Thyroid gland (tissue), 4 donors: Measurements from ENCODE around the gene DDX25. TPM values are rescaled to one million over a fixed set of nuclear protein-coding genes. Genes with fewer than 3 reads are reported as not detected.

ENCODE experiments used
- DNase-seq, 2 donors: peaks; one replicate each; pipeline ENCODE4 v3.0.0-alpha.2; 2019
- H3K27ac ChIP-seq, 3 donors: fragments of 200-600 bp; sonication (generic); 1 replicate in 2 of 3; 2 replicates in 1 of 3; pipeline ENCODE4 v1.5.1; 2016 to 2019; ENCODE audit warnings: mild to moderate bottlenecking in 1 of 3, moderate library complexity in 1 of 3
- H3K27me3 ChIP-seq: fragments of 200-600 bp; sonication (generic); one replicate; pipeline ENCODE4 v1.5.1; 2019
- H3K36me3 ChIP-seq, 2 donors: fragments of 200-600 bp; sonication (generic); one replicate each; pipeline ENCODE4 v1.5.1; 2016 to 2019
- H3K4me1 ChIP-seq, 2 donors: fragments of 200-600 bp; sonication (generic); one replicate each; pipeline ENCODE4 v1.5.1; 2017 to 2019
- H3K4me3 ChIP-seq, 3 donors: fragments of 200-600 bp; sonication (generic); replicated peaks in 1 of 3; 1 replicate in 2 of 3; 2 replicates in 1 of 3; pipeline ENCODE4 v1.5.1; 2016; ENCODE audit warnings: mild to moderate bottlenecking in 1 of 3
- H3K9me3 ChIP-seq: fragments of 200-600 bp; sonication (generic); one replicate; pipeline ENCODE4 v1.5.1; 2017
- CTCF ChIP-seq, 6 experiments: fragments of 200-600 bp in 3 of 6; fragments of 450-650 bp in 3 of 6; sonication (generic) in 3 of 6; IDR thresholded peaks; one replicate each; pipeline ENCODE4 v1.5.1; 2016 to 2019; ENCODE audit warnings: antibody characterized with exemption in 6 of 6, mild to moderate bottlenecking in 2 of 6, inconsistent platforms in 1 of 6, moderate library complexity in 1 of 6
- POLR2A ChIP-seq, 2 donors: fragments of 450-650 bp; IDR thresholded peaks; one replicate each; pipeline ENCODE4 v1.6.1; 2017; ENCODE audit warnings: antibody characterized with exemption in 2 of 2, mild to moderate bottlenecking in 2 of 2, moderate library complexity in 1 of 2
- WGBS, 2 donors: methylation state at CpG; one replicate each; pipeline ENCODE4 v1.1.5; 2017; 5-methylcytosine and 5-hydroxymethylcytosine counted together
- intact Hi-C: fragments of 100-400 bp; cut with DNase I; formaldehyde crosslinking; loops from one replicate; pipeline ENCODE4 v1.15.1; 2023
- total RNA-seq, 4 donors: library from RNA; depleted of rRNA; stranded (reverse); fragments of >200 nt; gene quantifications; one replicate each; pipeline ENCODE4 v1.2.3, GENCODE V29; 2016

DDX25 gene
- total RNA-seq, 4 donors from 2014 or later = 1.6 to 3.8 (median 1.9) TPM

DNA sequence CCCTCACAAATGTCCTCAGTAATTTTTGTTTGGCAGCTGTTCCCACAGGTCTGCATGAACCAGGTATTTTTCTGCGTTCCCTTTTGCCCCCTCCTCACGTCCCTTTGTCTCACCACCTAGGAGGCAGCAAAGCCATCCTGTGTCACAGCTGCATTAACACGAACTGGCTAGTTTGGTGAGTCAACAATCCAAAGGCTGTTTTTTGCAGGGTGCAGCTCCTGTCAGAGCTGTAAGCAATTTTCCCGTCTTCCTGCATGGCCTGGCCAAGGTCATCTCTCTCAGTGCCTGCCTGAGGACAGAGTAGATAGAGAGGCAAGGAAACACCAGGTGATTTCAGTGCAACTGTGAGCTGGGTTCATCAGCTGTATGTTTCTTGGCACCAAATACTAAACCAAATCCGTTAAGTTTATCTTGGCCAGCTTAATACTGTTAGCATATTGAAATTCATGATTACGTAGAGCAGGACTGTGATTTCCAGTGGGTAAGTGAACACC is 21.0 kb downstream of the DDX25 start:
- H3K9me3 ChIP-seq = no peaks in the 10 kb centered on the region
- no peak overlapping the region for H3K27ac ChIP-seq
- intact Hi-C loops = no loop called here
- WGBS, 2 donors = 79 to 81% methylated on average over 6 of the region's 6 CpGs
- TF ChIP-seq POLR2A (IDR thresholded peaks at IDR 0.05) = no peak
- no peak for TF ChIP-seq CTCF (IDR thresholded peaks at IDR 0.05)
- H3K4me1 ChIP-seq = no peaks in the 10 kb centered on the region
- no peaks in the 10 kb centered on the region for H3K36me3 ChIP-seq
- H3K27me3 ChIP-seq = no peaks in the 10 kb centered on the region
- no peak for DNase-seq
- H3K4me3 ChIP-seq = no peak overlapping the region

DNA sequence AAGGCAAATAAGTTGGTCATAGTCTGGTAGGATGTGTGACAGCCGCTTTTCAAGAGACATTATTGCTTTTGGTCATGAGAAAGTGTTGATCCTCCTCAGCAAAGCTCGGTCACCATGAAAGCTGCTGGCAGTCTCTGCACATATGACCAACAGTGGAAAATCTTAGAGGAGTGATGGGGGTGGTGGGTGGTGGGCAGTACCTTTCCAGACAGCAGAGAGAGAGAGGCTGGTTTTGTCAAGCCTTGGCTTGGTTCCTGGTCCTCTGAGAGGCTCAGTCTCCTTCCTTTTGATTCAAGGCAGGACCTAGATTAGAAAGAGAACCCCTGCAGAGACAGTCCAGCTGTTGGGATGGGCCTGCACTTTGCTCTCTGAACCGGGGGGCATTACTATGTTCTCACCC is 21.5 kb downstream of the DDX25 start:
- Histone ChIP-seq H3K4me1 (peaks cover 0 to under 1% of the 10 kb centered on the region in 2 donors), H3K4me3 (no peak overlapping the region), H3K36me3 (no peaks in the 10 kb centered on the region), H3K9me3 (no peaks in the 10 kb centered on the region), H3K27ac (no peak overlapping the region), H3K27me3 (no peaks in the 10 kb centered on the region)
- no peak for DNase-seq
- intact Hi-C loops = no loop called here
- WGBS, 2 donors = 76 to 81% methylated on average over 3 of the region's 3 CpGs
- TF ChIP-seq POLR2A (IDR thresholded peaks at IDR 0.05) (no peak), CTCF (IDR thresholded peaks at IDR 0.05) (no peak)

- Histone ChIP-seq H3K27me3 (no peaks in the 10 kb centered on the region), H3K4me3 (no peak overlapping the region), H3K36me3 (no peaks in the 10 kb centered on the region), H3K27ac (no peak overlapping the region), H3K4me1 (peaks cover 0 to 8% of the 10 kb centered on the region in 2 donors), H3K9me3 (no peaks in the 10 kb centered on the region)
- no peak for DNase-seq
- intact Hi-C loops = no loop called here
- TF ChIP-seq CTCF (IDR thresholded peaks at IDR 0.05) (no peak), POLR2A (IDR thresholded peaks at IDR 0.05) (no peak)
- 95% methylated on average over 12 of the region's 12 CpGs for WGBS, 2 donors
Observed at GRCh38 chr11:125926682-125927081, 22.4 kb downstream of the DDX25 start.

DNA sequence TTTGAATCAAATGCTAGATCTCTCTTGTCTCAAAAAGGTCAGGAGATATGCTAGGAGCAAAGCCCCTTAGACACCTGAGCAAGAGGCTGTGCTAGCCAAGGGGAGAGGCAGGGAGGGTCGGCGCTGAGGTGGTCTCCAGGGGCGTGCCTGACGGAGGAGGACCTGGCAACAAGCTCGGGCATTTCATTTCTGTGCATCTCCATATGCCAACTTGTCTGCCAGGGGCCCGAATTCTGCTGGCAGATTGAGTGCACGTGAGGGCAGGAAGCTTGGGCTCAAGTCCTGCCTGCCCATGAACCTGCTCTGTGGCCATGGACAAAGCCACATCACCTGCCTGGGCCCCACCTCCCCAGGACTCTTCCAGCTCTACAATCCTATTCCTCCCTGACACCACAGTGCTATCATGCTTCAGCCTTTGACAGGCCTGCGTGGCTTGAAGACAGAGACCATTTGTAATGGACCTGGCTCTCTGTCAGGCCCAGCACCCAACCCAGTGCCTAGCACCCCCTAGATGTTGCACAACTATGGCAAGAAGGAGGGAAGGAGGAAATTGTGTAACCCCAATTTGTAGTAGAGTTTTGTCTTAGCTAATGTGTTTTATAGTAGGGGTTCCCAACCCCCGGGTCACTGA is 25.3 kb downstream of the DDX25 start:
- no peak for TF ChIP-seq CTCF (IDR thresholded peaks at IDR 0.05)
- no peak for TF ChIP-seq POLR2A (IDR thresholded peaks at IDR 0.05)
- H3K4me1 ChIP-seq = peaks cover 0 to 8% of the 10 kb centered on the region in 2 donors
- H3K9me3 ChIP-seq = no peaks in the 10 kb centered on the region
- DNase-seq = no peak
- WGBS, 2 donors = 92 to 93% methylated on average over 9 of the region's 9 CpGs
- H3K27ac ChIP-seq = no peak overlapping the region
- H3K4me3 ChIP-seq = no peak overlapping the region
- H3K36me3 ChIP-seq = no peaks in the 10 kb centered on the region
- intact Hi-C loops = no loop called here
- no peaks in the 10 kb centered on the region for H3K27me3 ChIP-seq

GRCh38 chr11:125930076-125930450 is 25.8 kb downstream of the DDX25 start:
- no peak for DNase-seq
- peaks cover 0 to 8% of the 10 kb centered on the region in 2 donors for H3K4me1 ChIP-seq
- intact Hi-C loops = no loop called here
- 95% methylated on average over 11 of the region's 11 CpGs for WGBS, 2 donors
- H3K27me3 ChIP-seq = no peaks in the 10 kb centered on the region
- H3K36me3 ChIP-seq = no peaks in the 10 kb centered on the region
- no peaks in the 10 kb centered on the region for H3K9me3 ChIP-seq
- no peak for TF ChIP-seq CTCF (IDR thresholded peaks at IDR 0.05)
- no peak for TF ChIP-seq POLR2A (IDR thresholded peaks at IDR 0.05)
- H3K27ac ChIP-seq = no peak overlapping the region
- H3K4me3 ChIP-seq = no peak overlapping the region
